PC-3 (cell line): ENCODE results near the gene TFEB.

Experiments used
- CTCF ChIP-seq: fragments of 300-600 bp; sonication (generic); conservative IDR thresholded peaks from 2 replicates; pipeline ENCODE4 v1.5.1; 2017; ENCODE audit warnings: antibody characterized with exemption, low read depth, mild to moderate bottlenecking, low read length
- EZH2 ChIP-seq: fragments of 300-600 bp; sonication (generic); IDR thresholded peaks from one replicate; pipeline ENCODE4 v1.6.1; 2017; ENCODE audit warnings: antibody characterized with exemption, mild to moderate bottlenecking, low read length; ENCODE audit not compliant: unreplicated experiment
- EZH2phosphoT487 ChIP-seq: fragments of 300-600 bp; sonication (generic); IDR thresholded peaks from 2 replicates; pipeline ENCODE4 v1.6.1; 2018; ENCODE audit warnings: mild to moderate bottlenecking, antibody characterized with exemption, low read length, borderline replicate concordance

- TF ChIP-seq EZH2 = no peak
- TF ChIP-seq CTCF = no peak
- TF ChIP-seq EZH2phosphoT487 = no peak
Measured at GRCh38 chr6:41691426-41692079, 43.9 kb downstream of the TFEB start.
